K562 (cell line): ENCODE results near the gene SCRN1. TPM values are rescaled to one million over a fixed set of nuclear protein-coding genes. Genes with fewer than 3 reads are reported as not detected.

Source experiments
- ATAC-seq: fragments of 200-7000 bp; cut with Tn5 transposase; 3 replicates; pipeline ENCODE4 v1.9.1; 2020; ENCODE audit warnings: moderate library complexity
- BruUV-seq: library from RNA; stranded (reverse); fragments of 400-500 nt; replicated peaks from 2 replicates; lab custom pipeline; 2021; lab: Mats Ljungman, UMichigan
- CTCF ChIA-PET: fragments of 300-600 bp; formaldehyde crosslinking; extraction: SDS; loops from one replicate; lab custom pipeline; 2021; ENCODE audit warnings: low intra/inter-chr PET ratio; lab: Yijun Ruan, JAX
- POLR2A ChIA-PET: fragments of 300-600, 350-650 bp; sonication (Branson Sonifier 250); formaldehyde crosslinking; extraction: SDS; loops from one replicate; lab custom pipeline; 2021; ENCODE audit warnings: antibody characterized with exemption, inconsistent platforms; lab: Yijun Ruan, JAX
- DNase-seq, 4 experiments: peaks; one replicate each; pipeline versions ENCODE4 v3.0.0 to v3.0.0-alpha.2; 2011 to 2018; ENCODE audit warnings: low spot score in 3 of 4, mixed read lengths in 3 of 4; ENCODE audit errors: extremely low read depth in 1 of 4
- FAIRE-seq: peaks from 2 replicates; lab custom pipeline; 2011; peaks lifted over from hg19 to GRCh38; lab: Jason Lieb, UNC
- H2AFZ ChIP-seq: 2 replicates; pipeline ENCODE4 v1.6.0; 2011; ENCODE audit warnings: low read depth, low read length, control low read depth, inconsistent platforms
- H3K27ac ChIP-seq: fragments of 200-600 bp; 3 replicates; pipeline ENCODE4 v1.8.0; 2011; ENCODE audit warnings: low read depth, mild to moderate bottlenecking, control low read depth, inconsistent platforms, low read length, moderate library complexity, mixed read lengths; ENCODE audit errors: extremely low read depth
- H3K27me3 ChIP-seq, 2 experiments: fragments of 300-600 bp in 1 of 2; 2 replicates in 1 of 2; 3 replicates in 1 of 2; pipeline versions ENCODE4 v1.6.0 to v1.8.0; 2011; ENCODE audit warnings: inconsistent platforms in 2 of 2, low read length in 2 of 2, mild to moderate bottlenecking in 1 of 2, mixed read lengths in 1 of 2, moderate library complexity in 1 of 2; ENCODE audit not compliant: control insufficient read depth in 2 of 2, insufficient read depth in 2 of 2
- H3K36me3 ChIP-seq: fragments of 300-600 bp; 3 replicates; pipeline ENCODE4 v1.8.0; 2011; ENCODE audit warnings: mild to moderate bottlenecking, low read length, inconsistent platforms; ENCODE audit not compliant: control insufficient read depth, insufficient read depth
- H3K4me1 ChIP-seq, 2 experiments: fragments of 200-600 bp in 1 of 2; replicated peaks in 1 of 2; 2 replicates in 1 of 2; 3 replicates in 1 of 2; pipeline versions ENCODE4 v1.5.1 to v1.8.0; 2011; ENCODE audit warnings: inconsistent platforms in 2 of 2, low read length in 2 of 2, mild to moderate bottlenecking in 1 of 2, mixed read lengths in 1 of 2, moderate library complexity in 1 of 2; ENCODE audit not compliant: control insufficient read depth in 2 of 2, insufficient read depth in 2 of 2
- H3K4me2 ChIP-seq: 2 replicates; pipeline ENCODE4 v1.6.1; 2011; ENCODE audit warnings: low read length, control low read depth, inconsistent platforms, mixed read lengths; ENCODE audit not compliant: insufficient read depth
- H3K4me3 ChIP-seq: fragments of 200-600 bp; sonication (generic), shearing (Covaris generic); 2 replicates; pipeline ENCODE4 v1.5.1; 2016; ENCODE audit warnings: control low read depth, inconsistent platforms
- H3K79me2 ChIP-seq: fragments of 200-600 bp; 3 replicates; pipeline ENCODE4 v1.8.0; 2011; ENCODE audit warnings: low read length, inconsistent platforms; ENCODE audit not compliant: control insufficient read depth, insufficient read depth
- H3K9ac ChIP-seq, 2 experiments: 2 replicates each; pipeline versions ENCODE4 v1.6.0 to v1.6.1; 2011; ENCODE audit warnings: low read depth in 2 of 2, low read length in 2 of 2, control low read depth in 1 of 2, inconsistent platforms in 1 of 2, mild to moderate bottlenecking in 1 of 2, mixed read lengths in 1 of 2; ENCODE audit not compliant: insufficient read depth in 1 of 2
- H3K9me1 ChIP-seq: one replicate; pipeline ENCODE4 v1.6.0; 2011; ENCODE audit warnings: inconsistent platforms, mild to moderate bottlenecking, low read length, moderate library complexity; ENCODE audit not compliant: control insufficient read depth, insufficient read depth
- H3K9me3 ChIP-seq: replicated peaks from 2 replicates; pipeline ENCODE4 v1.5.1; 2011; ENCODE audit warnings: low read depth, low read length, inconsistent platforms; ENCODE audit not compliant: control insufficient read depth, insufficient read depth
- H4K20me1 ChIP-seq: replicated peaks from 2 replicates; pipeline ENCODE4 v1.6.1; 2011; ENCODE audit warnings: low read length, inconsistent platforms, mixed read lengths; ENCODE audit not compliant: control insufficient read depth, insufficient read depth
- GATA2 ChIP-seq: sonication (generic); formaldehyde crosslinking; IDR thresholded peaks from 2 replicates; pipeline ENCODE4 v1.4.0; 2020; ENCODE audit warnings: mild to moderate bottlenecking, missing genetic modification reagents
- GTF2B ChIP-seq: IDR thresholded peaks from 2 replicates; pipeline ENCODE4 v1.6.1; 2011; ENCODE audit not compliant: insufficient read length; ENCODE audit errors: extremely low read depth
- HNRNPLL ChIP-seq: fragments of 200-400 bp; formaldehyde crosslinking; IDR thresholded peaks from 2 replicates; pipeline ENCODE4 v1.6.1; 2017; ENCODE audit warnings: low read length, low read depth, mild to moderate bottlenecking; ENCODE audit not compliant: poor library complexity, severe bottlenecking
- ZNF695 ChIP-seq: fragments of 450-650 bp; formaldehyde crosslinking; IDR thresholded peaks from 2 replicates; pipeline ENCODE4 v1.4.0; 2020; ENCODE audit warnings: mild to moderate bottlenecking, moderate library complexity
- ZNF766 ChIP-seq: fragments of 200-800 bp; sonication (Bioruptor generic); conservative IDR thresholded peaks from 2 replicates; pipeline ENCODE4 v1.6.1; 2016; ENCODE audit warnings: missing genetic modification characterization, missing compliant biosample characterization
- ZNF778 ChIP-seq: fragments of 450-650 bp; formaldehyde crosslinking; IDR thresholded peaks from 2 replicates; pipeline ENCODE4 v1.4.0; 2020; ENCODE audit warnings: mild to moderate bottlenecking, moderate library complexity
- WGBS: fragments of 100-300 bp; shearing (Covaris generic); methylation state at CpG from one replicate; pipeline ENCODE4 v1.1.6; 2016; ENCODE audit warnings: low coverage, mixed read lengths; ENCODE audit not compliant: insufficient coverage; ENCODE audit errors: missing lambda C conversion rate; 5-methylcytosine and 5-hydroxymethylcytosine counted together
- in situ Hi-C: fragments of 300-500 bp; cut with MboI; formaldehyde crosslinking; loops from 4 replicates; pipeline ENCODE4 v1.15.0; 2018; ENCODE audit warnings: inconsistent platforms, mixed read lengths
- intact Hi-C: fragments of 100-400 bp; cut with micrococcal nuclease; formaldehyde crosslinking; loops from 2 replicates; pipeline ENCODE4 v1.14.2; 2022
- polyA plus RNA-seq, 8 experiments: library from polyadenylated mRNA; depleted of rRNA in 4 of 8; stranded (reverse) in 5 of 8; unstranded in 3 of 8; fragments of >200 nt; fragmentation: Nextera tagmentation in 2 of 8; fragmentation: Illumina TruSeq in 1 of 8; extraction: Ambion mirVana in 2 of 8; extraction: Trizol in 1 of 8; gene quantifications; 2 replicates each; pipeline versions ENCODE4 v1.2.1 to v1.2.3, GENCODE V29; 2011 to 2014; ENCODE audit warnings: inconsistent platforms in 1 of 8, missing spikeins in 1 of 8
- total RNA-seq, 7 experiments: library from RNA; depleted of rRNA in 6 of 7; stranded (reverse); fragments of >200 nt in 6 of 7; fragmentation: Illumina TruSeq in 2 of 7; extraction: Trizol in 2 of 7; gene quantifications; 2 replicates each; pipeline versions ENCODE4 v1.2.1 to v1.2.3, GENCODE V29; 2011 to 2021; ENCODE audit warnings: low replicate concordance in 1 of 7
- TF ChIP-seq, protein P1 (sequence below): fragments of 250-450 bp; sonication (Bioruptor Pico); IDR thresholded peaks from 2 replicates; pipeline ENCODE4 v1.5.0; 2020; ENCODE audit warnings: mild to moderate bottlenecking

SCRN1 gene
- total and polyA plus RNA-seq, 9 of the 15 experiments (the other 6 are each of a cell fraction or from before 2014, with no cell fraction given): 0.13 to 1.4 (median 0.20) TPM

DNA sequence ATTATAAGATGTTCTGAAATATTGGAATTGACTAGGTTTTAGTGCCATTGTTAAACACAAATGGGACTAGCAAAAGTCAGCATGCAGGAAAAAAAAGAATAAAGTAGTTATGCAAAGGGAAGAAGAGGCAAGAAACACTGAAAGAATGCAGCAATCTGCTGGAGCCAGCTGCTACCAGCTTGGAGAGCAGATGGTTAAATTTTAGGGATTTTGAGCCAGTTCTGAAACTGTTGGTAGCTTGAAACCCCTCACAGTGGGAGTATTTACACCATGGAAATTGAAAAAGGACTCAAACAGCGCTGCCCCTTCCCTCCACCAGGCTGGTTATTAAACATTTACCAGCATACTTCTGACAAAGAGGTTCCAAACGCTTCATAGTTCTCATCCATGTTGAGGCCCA lies 41.0 kb downstream of the SCRN1 start:
- Histone ChIP-seq H3K9me1 (no peaks in the 10 kb centered on the region), H3K4me2 (no peak overlapping the region), H3K27ac (no peak overlapping the region), H3K4me1 (peaks cover 0 to 7% of the 10 kb centered on the region in 2 experiments; a peak in 1 of 5 replicates), H3K9ac (no peak overlapping the region), H3K79me2 (no peaks in the 10 kb centered on the region), H3K9me3 (0 out of 2 replicates have a peak, but pooled peaks cover 1% of the 10 kb centered on the region), H3K27me3 (peaks cover 6 to 23% of the 10 kb centered on the region in 2 experiments; a peak in 3 of 5 replicates), H4K20me1 (no peaks in the 10 kb centered on the region), H2AFZ (no peak overlapping the region), H3K4me3 (no peak overlapping the region), H3K36me3 (no peaks in the 10 kb centered on the region)
- intact Hi-C loops: loop anchor here (5.0 kb wide), 1 partner anchor 114 kb away; no protein-coding TSS in a partner anchor
- TF ChIP-seq, protein P1, sequence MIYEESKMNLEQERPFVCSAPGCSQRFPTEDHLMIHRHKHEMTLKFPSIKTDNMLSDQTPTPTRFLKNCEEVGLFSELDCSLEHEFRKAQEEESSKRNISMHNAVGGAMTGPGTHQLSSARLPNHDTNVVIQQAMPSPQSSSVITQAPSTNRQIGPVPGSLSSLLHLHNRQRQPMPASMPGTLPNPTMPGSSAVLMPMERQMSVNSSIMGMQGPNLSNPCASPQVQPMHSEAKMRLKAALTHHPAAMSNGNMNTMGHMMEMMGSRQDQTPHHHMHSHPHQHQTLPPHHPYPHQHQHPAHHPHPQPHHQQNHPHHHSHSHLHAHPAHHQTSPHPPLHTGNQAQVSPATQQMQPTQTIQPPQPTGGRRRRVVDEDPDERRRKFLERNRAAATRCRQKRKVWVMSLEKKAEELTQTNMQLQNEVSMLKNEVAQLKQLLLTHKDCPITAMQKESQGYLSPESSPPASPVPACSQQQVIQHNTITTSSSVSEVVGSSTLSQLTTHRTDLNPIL (CRISPR knock-in tag): no peak
- no peak for TF ChIP-seq GATA2 (CRISPR knock-in tag)
- TF ChIP-seq ZNF695 (CRISPR knock-in tag): no peak
- no peak for TF ChIP-seq ZNF766
- no peak for TF ChIP-seq GTF2B
- no peak for TF ChIP-seq HNRNPLL
- TF ChIP-seq ZNF778: no peak
- POLR2A ChIA-PET: interaction anchor here (0.6 kb wide), 1 partner anchor 165 kb away, joined by 5 read pairs; no protein-coding TSS in a partner anchor
- CTCF ChIA-PET: no interaction called here
- BruUV-seq: no TSS peak
- ATAC-seq: no peak
- DNase-seq: no peak
- WGBS: 0% methylated on average over 2 of the region's 2 CpGs
- in situ Hi-C loops: no loop called here
- no peak for FAIRE-seq
